ENCODE results near the gene ZIM2. TPM values are rescaled to one million over a fixed set of nuclear protein-coding genes. Genes with fewer than 3 reads are reported as not detected.

ZIM2 gene
- total RNA-seq, 4 donors from 2014 or later, result 1.2 TPM; not detected in 3

- Histone ChIP-seq H3K9me3 (no peaks in the 10 kb centered on the region), H3K27me3 (no peaks in the 10 kb centered on the region), H3K27ac (replicated peaks in 1 of 4) (no peak overlapping the region), H3K4me3 (no peak overlapping the region), H3K4me1 (no peaks in the 10 kb centered on the region), H3K36me3 (no peaks in the 10 kb centered on the region)
- 81% methylated on average over 4 of the region's 4 CpGs for WGBS
- no peak for DNase-seq (ENCODE audit: extremely low spot score)
- intact Hi-C loops (cut with DNase I), result no loop called here
- TF ChIP-seq POLR2AphosphoS5 (IDR thresholded peaks at IDR 0.05) (no peak), CTCF (IDR thresholded peaks at IDR 0.05) (no peak), EP300 (IDR thresholded peaks at IDR 0.05) (no peak), POLR2A (IDR thresholded peaks at IDR 0.05; ENCODE audit: low read depth) (no peak)
Measured at GRCh38 chr19:56727677-56728076, 112.8 kb downstream of the ZIM2 start.

- WGBS, result 40% methylated on average over 9 of the region's 9 CpGs
- Histone ChIP-seq H3K9me3 (no peaks in the 10 kb centered on the region), H3K27ac (replicated peaks in 1 of 4) (no peak overlapping the region), H3K27me3 (no peaks in the 10 kb centered on the region), H3K36me3 (no peaks in the 10 kb centered on the region), H3K4me3 (no peak overlapping the region), H3K4me1 (no peaks in the 10 kb centered on the region)
- TF ChIP-seq POLR2A (IDR thresholded peaks at IDR 0.05; ENCODE audit: low read depth) (no peak), EP300 (IDR thresholded peaks at IDR 0.05) (no peak), CTCF (IDR thresholded peaks at IDR 0.05) (peak in 1 of 3 experiments; percentile 28), POLR2AphosphoS5 (IDR thresholded peaks at IDR 0.05) (no peak)
- intact Hi-C loops (cut with DNase I), result no loop called here
- DNase-seq (ENCODE audit: extremely low spot score), result no peak
Measured at GRCh38 chr19:56725829-56726424, 114.6 kb downstream of the ZIM2 start.

Small RNAs within 50 kb of the gene (small RNA-seq; reads per million reads assigned to genes)
- gene AC006115.2, result 0 reads per million in 3 donors

Other genes with a start within 250 kb of the ZIM2 start
- 10 to 100 TPM; 12.6 to 25.9 (median 19.6) TPM for gene ZNF71, start 245.4 kb downstream of the ZIM2 start, total RNA-seq
- under 1 TPM in 1 of 4 donors, not detected in 3; 0.65 TPM for gene SMIM17, start 197.6 kb downstream of the ZIM2 start, total RNA-seq
- gene ZNF835, start 169.0 kb downstream of the ZIM2 start, total RNA-seq, result 10 to 100 TPM in 1 of 4 donors, 1 to 10 TPM in 3; 3.0 to 11.4 (median 6.7) TPM
- 10 to 100 TPM in 3 of 4 donors, 1 to 10 TPM in 1; 9.8 to 13.7 (median 10.4) TPM for gene PEG3, start within 50 bp of the ZIM2 start, total RNA-seq